ENCODE measurements around the gene DCAF5. TPM values are rescaled to one million over a fixed set of nuclear protein-coding genes. Genes with fewer than 3 reads are reported as not detected.

Gene DCAF5
- total RNA-seq, 3 donors from 2014 or later: 40.4 to 45.0 (median 43.3) TPM

DNA sequence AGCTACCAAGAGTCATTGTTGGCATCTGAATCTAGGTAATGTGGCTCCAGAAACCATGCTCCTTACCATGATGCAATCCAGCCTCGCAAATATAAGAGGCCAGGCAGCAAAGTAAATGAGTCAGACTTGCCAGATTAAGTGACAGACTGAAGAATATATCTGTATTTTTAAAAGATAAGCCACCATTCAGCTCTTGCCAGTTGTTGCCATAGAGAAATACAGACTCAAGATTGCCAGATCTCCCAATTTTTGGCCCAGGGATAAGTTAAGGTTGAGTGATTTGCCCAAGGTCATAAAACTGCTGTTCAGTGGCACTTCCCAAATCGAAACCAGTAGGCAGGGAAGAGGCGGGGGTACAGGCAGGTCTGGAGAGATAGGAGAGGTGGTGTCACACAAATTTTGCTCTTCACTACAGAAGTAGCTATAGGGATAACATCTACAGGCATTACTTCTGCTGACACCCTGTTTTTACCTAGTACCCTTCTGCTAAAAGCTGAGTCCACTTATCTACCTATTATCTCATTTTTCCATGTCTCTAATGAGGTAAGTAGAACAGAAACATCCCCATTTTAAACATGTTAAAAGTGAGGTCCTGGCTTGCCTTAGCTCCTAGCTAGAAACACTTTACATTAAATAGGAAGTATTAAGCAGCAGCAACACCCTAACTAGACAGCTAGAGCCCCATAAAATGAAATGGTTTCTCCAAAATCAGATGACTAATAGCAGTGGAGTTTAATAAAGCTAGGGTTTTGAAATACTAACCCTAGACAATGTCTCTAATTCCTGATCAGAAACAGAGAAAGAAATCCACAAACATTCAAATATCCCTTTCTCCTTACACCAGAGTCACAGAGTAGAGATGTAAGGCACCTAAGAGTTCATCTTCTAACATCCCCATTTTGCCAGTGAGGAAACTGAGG is 19.5 kb downstream of the DCAF5 start:
- Histone ChIP-seq H3K9me3 (no peaks in the 10 kb centered on the region), H3K4me1 (no peaks in the 10 kb centered on the region), H3K27ac (no peak overlapping the region), H3K4me3 (no peak overlapping the region), H3K36me3 (no peaks in the 10 kb centered on the region), H3K27me3 (no peaks in the 10 kb centered on the region)
- no peak for DNase-seq (ENCODE audit: low spot score in 2 of 2)
- no peak for TF ChIP-seq POLR2AphosphoS5 (IDR thresholded peaks at IDR 0.05)
- TF ChIP-seq POLR2A (IDR thresholded peaks at IDR 0.05): no peak
- TF ChIP-seq, protein P1, sequence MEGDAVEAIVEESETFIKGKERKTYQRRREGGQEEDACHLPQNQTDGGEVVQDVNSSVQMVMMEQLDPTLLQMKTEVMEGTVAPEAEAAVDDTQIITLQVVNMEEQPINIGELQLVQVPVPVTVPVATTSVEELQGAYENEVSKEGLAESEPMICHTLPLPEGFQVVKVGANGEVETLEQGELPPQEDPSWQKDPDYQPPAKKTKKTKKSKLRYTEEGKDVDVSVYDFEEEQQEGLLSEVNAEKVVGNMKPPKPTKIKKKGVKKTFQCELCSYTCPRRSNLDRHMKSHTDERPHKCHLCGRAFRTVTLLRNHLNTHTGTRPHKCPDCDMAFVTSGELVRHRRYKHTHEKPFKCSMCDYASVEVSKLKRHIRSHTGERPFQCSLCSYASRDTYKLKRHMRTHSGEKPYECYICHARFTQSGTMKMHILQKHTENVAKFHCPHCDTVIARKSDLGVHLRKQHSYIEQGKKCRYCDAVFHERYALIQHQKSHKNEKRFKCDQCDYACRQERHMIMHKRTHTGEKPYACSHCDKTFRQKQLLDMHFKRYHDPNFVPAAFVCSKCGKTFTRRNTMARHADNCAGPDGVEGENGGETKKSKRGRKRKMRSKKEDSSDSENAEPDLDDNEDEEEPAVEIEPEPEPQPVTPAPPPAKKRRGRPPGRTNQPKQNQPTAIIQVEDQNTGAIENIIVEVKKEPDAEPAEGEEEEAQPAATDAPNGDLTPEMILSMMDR (IDR thresholded peaks at IDR 0.05): no peak
- intact Hi-C loops (cut with DNase I; ENCODE audit: low total_unique reads): no loop called here

GRCh38 chr14:69132513-69133181 is 20.3 kb downstream of the DCAF5 start:
- TF ChIP-seq POLR2AphosphoS5 (IDR thresholded peaks at IDR 0.05) (no peak), POLR2A (IDR thresholded peaks at IDR 0.05) (no peak)
- intact Hi-C loops (cut with DNase I; ENCODE audit: low total_unique reads): no loop called here
- Histone ChIP-seq H3K27ac (no peak overlapping the region), H3K4me1 (no peaks in the 10 kb centered on the region), H3K27me3 (no peaks in the 10 kb centered on the region), H3K9me3 (no peaks in the 10 kb centered on the region), H3K4me3 (no peak overlapping the region), H3K36me3 (no peaks in the 10 kb centered on the region)
- DNase-seq (ENCODE audit: low spot score in 2 of 2): no peak

GRCh38 chr14:69131176-69131575 is 21.7 kb downstream of the DCAF5 start:
- no peak for TF ChIP-seq POLR2AphosphoS5 (IDR thresholded peaks at IDR 0.05)
- TF ChIP-seq POLR2A (IDR thresholded peaks at IDR 0.05): no peak
- TF ChIP-seq, protein P1 (IDR thresholded peaks at IDR 0.05): no peak
- intact Hi-C loops (cut with DNase I; ENCODE audit: low total_unique reads): no loop called here
- Histone ChIP-seq H3K9me3 (no peaks in the 10 kb centered on the region), H3K4me3 (no peak overlapping the region), H3K27ac (no peak overlapping the region), H3K36me3 (no peaks in the 10 kb centered on the region), H3K27me3 (no peaks in the 10 kb centered on the region), H3K4me1 (no peaks in the 10 kb centered on the region)
- no peak for DNase-seq (ENCODE audit: low spot score in 2 of 2)

DNA sequence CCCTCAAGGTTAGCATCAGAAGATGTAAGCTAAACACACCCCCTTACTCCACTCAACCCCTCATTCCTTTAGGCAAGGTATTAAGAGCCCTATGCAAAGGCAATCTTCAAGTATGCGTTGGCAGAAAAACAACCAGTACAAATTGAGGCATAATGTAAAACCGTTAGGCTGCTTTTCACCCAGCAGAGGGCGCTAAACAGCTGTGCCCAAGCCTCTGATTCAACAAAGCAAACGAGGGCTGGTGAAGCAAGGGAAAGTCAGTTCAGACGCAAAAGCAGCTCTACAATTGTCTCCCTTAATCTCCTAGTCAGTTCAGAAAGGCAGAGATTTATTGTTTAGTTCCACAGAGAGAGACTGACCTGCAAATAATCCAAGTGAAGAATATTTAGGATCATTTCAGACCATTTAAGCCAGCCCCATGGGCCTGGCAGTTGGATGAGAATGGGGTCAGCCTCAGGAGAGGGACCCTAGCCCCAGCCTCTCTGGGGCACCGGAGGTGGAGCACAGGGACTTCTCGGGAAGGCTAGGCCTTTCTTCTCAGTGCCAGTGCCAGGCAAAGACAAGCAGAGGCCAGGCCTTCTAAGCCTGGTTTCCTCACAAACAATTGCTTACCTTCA is 23.5 kb downstream of the DCAF5 start:
- H3K27ac ChIP-seq: peak overlapping the region in 1 of 2 donors; percentile 64

DNA sequence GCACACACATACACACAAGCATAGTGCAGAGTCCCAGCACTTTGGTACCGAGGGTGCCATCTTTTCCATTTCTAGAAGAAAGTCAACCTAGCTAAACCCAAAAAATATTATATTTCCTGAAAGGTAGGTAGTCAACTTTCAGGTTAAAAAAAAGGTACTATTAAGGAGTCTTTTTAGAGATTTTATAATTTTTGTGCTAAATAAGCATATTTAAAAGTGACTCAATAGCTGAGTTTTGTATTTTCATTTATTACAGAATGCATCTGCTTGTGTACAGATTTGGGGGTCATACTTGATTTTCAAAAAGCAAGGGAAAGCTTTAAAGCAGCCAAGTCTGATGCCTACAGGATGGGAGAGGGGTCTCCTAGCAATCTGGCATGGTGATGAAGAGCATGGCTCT is 34.6 kb downstream of the DCAF5 start:
- TF ChIP-seq POLR2AphosphoS5 (IDR thresholded peaks at IDR 0.05): no peak
- H3K9me3 ChIP-seq: no peaks in the 10 kb centered on the region
- H3K4me3 ChIP-seq: no peak overlapping the region
- no peaks in the 10 kb centered on the region for H3K27me3 ChIP-seq
- H3K36me3 ChIP-seq: no peaks in the 10 kb centered on the region
- intact Hi-C loops (cut with DNase I; ENCODE audit: low total_unique reads): no loop called here
- no peak overlapping the region for H3K27ac ChIP-seq
- H3K4me1 ChIP-seq: no peaks in the 10 kb centered on the region
- no peak for DNase-seq (ENCODE audit: low spot score in 2 of 2)

More for the DNA sequence above, 23.5 kb downstream of the DCAF5 start:
- H3K27me3 ChIP-seq: no peaks in the 10 kb centered on the region
- TF ChIP-seq, protein P1 (IDR thresholded peaks at IDR 0.05): peak; percentile 72 to 87 (median 79)
- TF ChIP-seq POLR2AphosphoS5 (IDR thresholded peaks at IDR 0.05): no peak
- no peak for TF ChIP-seq POLR2A (IDR thresholded peaks at IDR 0.05)
- no peaks in the 10 kb centered on the region for H3K36me3 ChIP-seq
- no peaks in the 10 kb centered on the region for H3K9me3 ChIP-seq
- no peaks in the 10 kb centered on the region for H3K4me1 ChIP-seq
- intact Hi-C loops (cut with DNase I; ENCODE audit: low total_unique reads): no loop called here
- no peak overlapping the region for H3K4me3 ChIP-seq
- DNase-seq (ENCODE audit: low spot score in 2 of 2): peak in 1 of 2 donors; percentile 65
